ENCODE results near the gene MLLT6.

Gene MLLT6

GRCh38 chr17:38746004-38746848 lies 41.2 kb downstream of the MLLT6 start:
- DNase-seq: no peak

GRCh38 chr17:38746849-38747462 lies 41.9 kb downstream of the MLLT6 start:
- no peak for DNase-seq

GRCh38 chr17:38747463-38748148 lies 42.5 kb downstream of the MLLT6 start:
- DNase-seq: no peak

GRCh38 chr17:38748149-38748891 lies 43.2 kb downstream of the MLLT6 start, which contains the start of gene PCGF2:
PCGF2 (minus strand) TSS chr17:38748336; CDS start chr17:38740402, 7,934 bp downstream.
- peak; percentile 83 for DNase-seq

- no peak for DNase-seq
Observed at GRCh38 chr17:38748892-38749222, 43.8 kb downstream of the MLLT6 start.

GRCh38 chr17:38749223-38750043 lies 44.4 kb downstream of the MLLT6 start:
- peak; percentile 45 for DNase-seq

GRCh38 chr17:38750044-38750311 lies 44.9 kb downstream of the MLLT6 start:
- DNase-seq: no peak

GRCh38 chr17:38750312-38751121 lies 45.4 kb downstream of the MLLT6 start:
- peak; percentile 24 for DNase-seq

- DNase-seq: no peak
Observed at GRCh38 chr17:38751144-38751807, 46.2 kb downstream of the MLLT6 start.

GRCh38 chr17:38751808-38752307 lies 46.8 kb downstream of the MLLT6 start:
- peak; percentile 66 for DNase-seq

- peak; percentile 99 for DNase-seq
Observed at GRCh38 chr17:38752308-38753070, 47.4 kb downstream of the MLLT6 start, which contains the start of gene PSMB3. PSMB3 (plus strand) TSS chr17:38752741; CDS start chr17:38752827, 86 bp downstream.

GRCh38 chr17:38753071-38753506 lies 48.0 kb downstream of the MLLT6 start:
- no peak for DNase-seq

- DNase-seq: no peak
Observed at GRCh38 chr17:38761612-38762011, 56.5 kb downstream of the MLLT6 start.

GRCh38 chr17:38762231-38762630 lies 57.2 kb downstream of the MLLT6 start:
- no peak for DNase-seq

GRCh38 chr17:38766341-38766740 lies 61.3 kb downstream of the MLLT6 start:
- DNase-seq: no peak

GRCh38 chr17:38768417-38768816 lies 63.3 kb downstream of the MLLT6 start:
- no peak for DNase-seq

- no peak for DNase-seq
Observed at GRCh38 chr17:38773258-38773657, 68.2 kb downstream of the MLLT6 start.

GRCh38 chr17:38777641-38778250 lies 72.7 kb downstream of the MLLT6 start:
- no peak for DNase-seq
